Diencephalon (tissue), 1 donor: ENCODE results near the gene C2orf49. TPM values are rescaled to one million over a fixed set of nuclear protein-coding genes. Genes with fewer than 3 reads are reported as not detected.

Experiments used
- total RNA-seq: library from RNA; depleted of rRNA; stranded (reverse); fragments of >200 nt; gene quantifications from one replicate; pipeline ENCODE4 v1.2.3, GENCODE V29; 2014

The C2orf49 gene
- total RNA-seq, result 36.9 TPM

GRCh38 chr2:105337122-105338019 lies at the start of gene C2orf49:
Gene C2orf49 (plus strand): TSS chr2:105337540. CDS start chr2:105337588, 48 bp downstream.

GRCh38 chr2:105329561-105330495 lies 7.5 kb upstream of the C2orf49 start, which contains the start of gene TGFBRAP1:
Gene TGFBRAP1 (minus strand): TSS chr2:105329735. CDS start chr2:105308301, 21,434 bp downstream.

GRCh38 chr2:105398336-105399206 lies 61.2 kb downstream of the C2orf49 start, which contains the start of gene FHL2:
Gene FHL2 (minus strand): TSS chr2:105399051. CDS start chr2:105386516, 12,535 bp downstream.

Other genes starting within 250 kb of the C2orf49 start
- gene GPR45, start 95.8 kb upstream of the C2orf49 start, total RNA-seq, result 1.8 TPM
- gene TGFBRAP1, start 7.8 kb upstream of the C2orf49 start, total RNA-seq, result 22.6 TPM
- gene FHL2, start 61.5 kb downstream of the C2orf49 start, total RNA-seq, result 6.9 TPM